IMR-90 (cell line): ENCODE results near the gene TMOD1. TPM values are rescaled to one million over a fixed set of nuclear protein-coding genes. Genes with fewer than 3 reads are reported as not detected.

Source experiments
- ATAC-seq: fragments of 200-7000 bp; cut with Tn5 transposase; 2 replicates; pipeline ENCODE4 v1.9.1; 2020; ENCODE audit warnings: low read depth, mild to moderate bottlenecking, moderate library complexity
- BruUV-seq: library from RNA; stranded (reverse); fragments of 400-500 nt; replicated peaks from 2 replicates; lab custom pipeline; 2021; lab: Mats Ljungman, UMichigan
- CTCF ChIA-PET: fragments of 300-600 bp; formaldehyde crosslinking; extraction: SDS; loops from one replicate; lab custom pipeline; 2021; ENCODE audit warnings: antibody characterized with exemption; lab: Yijun Ruan, JAX
- POLR2A ChIA-PET: fragments of 300-600 bp; sonication (Branson Sonifier 250); formaldehyde crosslinking; loops from one replicate; lab custom pipeline; 2022; ENCODE audit warnings: antibody characterized with exemption; ENCODE audit not compliant: unreplicated experiment; lab: Charles Lee
- DNase-seq: peaks from one replicate; pipeline ENCODE4 v3.0.0; 2013
- H2AFZ ChIP-seq: replicated peaks from 2 replicates; pipeline ENCODE3; 2013; ENCODE audit warnings: low read length, mild to moderate bottlenecking; ENCODE audit not compliant: poor library complexity
- H2AK5ac ChIP-seq: 2 replicates; pipeline ENCODE4 v1.6.1; 2013; ENCODE audit warnings: low read depth, low read length, inconsistent platforms
- H2AK9ac ChIP-seq: replicated peaks from 2 replicates; pipeline ENCODE3; 2013; ENCODE audit warnings: mild to moderate bottlenecking, low read depth, low read length, moderate library complexity; ENCODE audit not compliant: poor library complexity
- H2BK120ac ChIP-seq: 2 replicates; pipeline ENCODE4 v1.6.1; 2013; ENCODE audit warnings: low read depth, low read length, inconsistent platforms
- H2BK15ac ChIP-seq: 3 replicates; pipeline ENCODE4 v1.6.1; 2013; ENCODE audit warnings: low read depth, low read length, inconsistent platforms
- H2BK20ac ChIP-seq: 2 replicates; pipeline ENCODE4 v1.6.1; 2013; ENCODE audit warnings: low read depth, mild to moderate bottlenecking, inconsistent platforms, low read length, moderate library complexity
- H2BK5ac ChIP-seq: 2 replicates; pipeline ENCODE4 v1.6.1; 2013; ENCODE audit warnings: mild to moderate bottlenecking, low read depth, low read length, inconsistent platforms; ENCODE audit not compliant: poor library complexity, severe bottlenecking
- H3K14ac ChIP-seq: replicated peaks from 2 replicates; pipeline ENCODE4 v1.6.1; 2013; ENCODE audit warnings: low read depth, low read length, inconsistent platforms
- H3K18ac ChIP-seq: 2 replicates; pipeline ENCODE4 v1.6.1; 2013; ENCODE audit warnings: low read depth, low read length, control low read depth
- H3K23ac ChIP-seq: 2 replicates; pipeline ENCODE4 v1.6.1; 2013; ENCODE audit warnings: low read depth, low read length, inconsistent platforms
- H3K27ac ChIP-seq: 2 replicates; pipeline ENCODE4 v1.5.1; 2013; ENCODE audit warnings: mild to moderate bottlenecking, control low read depth, low read length; ENCODE audit not compliant: insufficient read depth
- H3K27me3 ChIP-seq: 2 replicates; pipeline ENCODE4 v1.6.1; 2013; ENCODE audit warnings: low read length; ENCODE audit not compliant: control insufficient read depth, insufficient read depth
- H3K36me3 ChIP-seq: 2 replicates; pipeline ENCODE4 v1.6.1; 2013; ENCODE audit warnings: low read length, mixed read lengths; ENCODE audit not compliant: control insufficient read depth, insufficient read depth
- H3K4ac ChIP-seq: 2 replicates; pipeline ENCODE4 v1.6.1; 2013; ENCODE audit warnings: low read depth, low read length, inconsistent platforms
- H3K4me1 ChIP-seq: 2 replicates; pipeline ENCODE4 v1.6.1; 2013; ENCODE audit warnings: low read length, mixed read lengths; ENCODE audit not compliant: control insufficient read depth, insufficient read depth
- H3K4me2 ChIP-seq: 2 replicates; pipeline ENCODE4 v1.6.1; 2013; ENCODE audit warnings: low read depth, mild to moderate bottlenecking, control low read depth, low read length, moderate library complexity
- H3K4me3 ChIP-seq: 2 replicates; pipeline ENCODE4 v1.5.1; 2013; ENCODE audit warnings: low read depth, mild to moderate bottlenecking, control low read depth, low read length, moderate library complexity; ENCODE audit not compliant: insufficient read depth
- H3K56ac ChIP-seq: 2 replicates; pipeline ENCODE4 v1.6.1; 2013; ENCODE audit warnings: low read length, inconsistent platforms; ENCODE audit not compliant: insufficient read depth; ENCODE audit errors: extremely low read depth
- H3K79me1 ChIP-seq, 2 experiments: 2 replicates each; pipeline ENCODE4 v1.6.1; 2013; ENCODE audit warnings: low read length in 2 of 2, inconsistent platforms in 1 of 2, low read depth in 1 of 2
- H3K9ac ChIP-seq: 2 replicates; pipeline ENCODE4 v1.6.1; 2013; ENCODE audit warnings: low read depth, low read length, control low read depth
- H3K9me1 ChIP-seq: 2 replicates; pipeline ENCODE4 v1.6.1; 2013; ENCODE audit warnings: low read length, inconsistent platforms; ENCODE audit not compliant: insufficient read depth
- H3K9me3 ChIP-seq: 2 replicates; pipeline ENCODE4 v1.6.1; 2013; ENCODE audit warnings: low read length; ENCODE audit not compliant: control insufficient read depth, insufficient read depth
- H4K20me1 ChIP-seq: 2 replicates; pipeline ENCODE4 v1.6.1; 2013; ENCODE audit warnings: low read length, inconsistent platforms; ENCODE audit not compliant: insufficient read depth
- H4K5ac ChIP-seq: 2 replicates; pipeline ENCODE4 v1.6.1; 2013; ENCODE audit warnings: mild to moderate bottlenecking, low read depth, low read length, control low read depth
- H4K8ac ChIP-seq, 2 experiments: 2 replicates each; pipeline ENCODE4 v1.6.1; 2013; ENCODE audit warnings: low read depth in 2 of 2, low read length in 2 of 2, control low read depth in 1 of 2, inconsistent platforms in 1 of 2
- H4K91ac ChIP-seq: 2 replicates; pipeline ENCODE4 v1.6.1; 2013; ENCODE audit warnings: low read depth, low read length, inconsistent platforms; ENCODE audit not compliant: insufficient read depth
- CEBPB ChIP-seq: IDR thresholded peaks from 2 replicates; pipeline ENCODE4 v1.6.1; 2012; ENCODE audit warnings: low read depth, low read length, improper control_type of control experiment
- MAFK ChIP-seq: IDR thresholded peaks from 2 replicates; pipeline ENCODE4 v1.6.1; 2012; ENCODE audit warnings: low read depth, low read length, improper control_type of control experiment
- MAZ ChIP-seq: IDR thresholded peaks from 2 replicates; pipeline ENCODE4 v1.6.1; 2012; ENCODE audit warnings: low read depth, mild to moderate bottlenecking, low read length, improper control_type of control experiment, moderate library complexity, borderline replicate concordance
- MXI1 ChIP-seq: IDR thresholded peaks from 2 replicates; pipeline ENCODE4 v1.6.1; 2012; ENCODE audit warnings: low read depth, mild to moderate bottlenecking, low read length, moderate library complexity, borderline replicate concordance
- NFE2L2 ChIP-seq: fragments of 150-350 bp; IDR thresholded peaks from 2 replicates; pipeline ENCODE4 v1.6.1; 2016; ENCODE audit warnings: low read depth, mild to moderate bottlenecking, low read length
- POLR2A ChIP-seq: IDR thresholded peaks from 2 replicates; pipeline ENCODE4 v1.6.1; 2012; ENCODE audit warnings: mild to moderate bottlenecking, low read depth, low read length
- RAD21 ChIP-seq: IDR thresholded peaks from 2 replicates; pipeline ENCODE4 v1.6.1; 2012; ENCODE audit warnings: low read length, improper control_type of control experiment
- RCOR1 ChIP-seq: IDR thresholded peaks from 2 replicates; pipeline ENCODE4 v1.6.1; 2012; ENCODE audit warnings: mild to moderate bottlenecking, low read length, improper control_type of control experiment; ENCODE audit not compliant: insufficient replicate concordance
- RFX5 ChIP-seq: IDR thresholded peaks from 2 replicates; pipeline ENCODE4 v1.8.0; 2012; ENCODE audit warnings: low read depth, mild to moderate bottlenecking, low read length, moderate library complexity
- USF2 ChIP-seq: fragments of 150-350 bp; IDR thresholded peaks from 2 replicates; pipeline ENCODE4 v1.6.1; 2017; ENCODE audit warnings: mild to moderate bottlenecking, antibody characterized with exemption, low read length, low read depth
- WGBS, 2 experiments: methylation state at CpG; one replicate each; pipeline versions ENCODE4 v1.1.5 to v1.1.7; 2013; ENCODE audit warnings: missing lambda C conversion rate in 2 of 2; ENCODE audit not compliant: insufficient read length in 1 of 2; ENCODE audit errors: extremely low coverage in 2 of 2; 5-methylcytosine and 5-hydroxymethylcytosine counted together
- dilution Hi-C: fragments of 300-500 bp; cut with HindIII; formaldehyde crosslinking; loops from one replicate; pipeline ENCODE4 v1.14.3; 2018; ENCODE audit warnings: low sequenced_read_pairs; ENCODE audit not compliant: unreplicated experiment
- in situ Hi-C: fragments of 300-500 bp; cut with MboI; formaldehyde crosslinking; loops from 3 replicates; pipeline ENCODE4 v1.14.3; 2019; ENCODE audit warnings: low sequenced_read_pairs, inconsistent platforms, mixed read lengths
- intact Hi-C: fragments of 100-400 bp; cut with micrococcal nuclease; formaldehyde crosslinking; loops from 2 replicates; pipeline ENCODE4 v1.10.0; 2022
- polyA plus RNA-seq, 3 experiments: library from polyadenylated mRNA; depleted of rRNA; stranded (reverse); fragments of >200 nt; gene quantifications; 2 replicates each; pipeline ENCODE4 v1.2.3, GENCODE V29; 2012; ENCODE audit warnings: low replicate concordance in 1 of 3
- total RNA-seq: library from RNA; depleted of rRNA; stranded (reverse); fragments of >200 nt; gene quantifications from 2 replicates; pipeline ENCODE4 v1.2.3, GENCODE V29; 2012
- TF ChIP-seq, protein P1 (sequence below): fragments of 150-350 bp; IDR thresholded peaks from 2 replicates; pipeline ENCODE4 v1.6.1; 2016; ENCODE audit warnings: low read depth, mild to moderate bottlenecking, low read length, moderate library complexity, borderline replicate concordance
- TF ChIP-seq, protein P2 (sequence below): conservative IDR thresholded peaks from 2 replicates; pipeline ENCODE4 v1.5.1; 2012; ENCODE audit warnings: mild to moderate bottlenecking, low read depth, low read length, improper control_type of control experiment

Gene TMOD1
- total and polyA plus RNA-seq, 2 of the 4 experiments (the other 2 are of a cell fraction), result 0.18 to 0.38 TPM

- Histone ChIP-seq H2BK120ac (no peak overlapping the region), H3K23ac (no peak overlapping the region), H3K27me3 (no peaks in the 10 kb centered on the region), H4K20me1 (peaks cover under 1% of the 10 kb centered on the region; the same call in 1 of the 2 replicates), H3K9me1 (peaks cover 6% of the 10 kb centered on the region), H2BK5ac (peak overlapping the region; percentile 21), H3K27ac (no peak overlapping the region), H2BK20ac (no peak overlapping the region), H2AK5ac (no peak overlapping the region), H3K9ac (no peak overlapping the region; the same call in 1 of the 2 replicates), H3K79me1 (peaks cover 28 to 53% of the 10 kb centered on the region in 2 experiments), H3K36me3 (peaks cover 5% of the 10 kb centered on the region), H2BK15ac (no peak overlapping the region), H3K4me1 (peaks cover 9% of the 10 kb centered on the region), H3K18ac (no peak overlapping the region), H2AFZ (no peak overlapping the region), H4K91ac (no peak overlapping the region), H3K9me3 (no peaks in the 10 kb centered on the region), H2AK9ac (no peak overlapping the region), H3K14ac (no peak overlapping the region), H3K4me2 (peak overlapping the region; percentile 95), H4K8ac (no peak overlapping the region), H3K4me3 (no peak overlapping the region), H4K5ac (peak overlapping the region; percentile 68; the same call in 1 of the 2 replicates), H3K56ac (no peak overlapping the region), H3K4ac (0 out of 2 replicates have a peak overlapping the region, but pooled peaks have one; percentile 2)
- dilution Hi-C loops (no loop called here), intact Hi-C loops (no loop called here), in situ Hi-C loops (no loop called here)
- ChIA-PET CTCF (no interaction called here), POLR2A (no interaction called here)
- BruUV-seq, result no TSS peak
- TF ChIP-seq POLR2A, result no peak
- TF ChIP-seq MAFK, result no peak
- TF ChIP-seq, protein P1, sequence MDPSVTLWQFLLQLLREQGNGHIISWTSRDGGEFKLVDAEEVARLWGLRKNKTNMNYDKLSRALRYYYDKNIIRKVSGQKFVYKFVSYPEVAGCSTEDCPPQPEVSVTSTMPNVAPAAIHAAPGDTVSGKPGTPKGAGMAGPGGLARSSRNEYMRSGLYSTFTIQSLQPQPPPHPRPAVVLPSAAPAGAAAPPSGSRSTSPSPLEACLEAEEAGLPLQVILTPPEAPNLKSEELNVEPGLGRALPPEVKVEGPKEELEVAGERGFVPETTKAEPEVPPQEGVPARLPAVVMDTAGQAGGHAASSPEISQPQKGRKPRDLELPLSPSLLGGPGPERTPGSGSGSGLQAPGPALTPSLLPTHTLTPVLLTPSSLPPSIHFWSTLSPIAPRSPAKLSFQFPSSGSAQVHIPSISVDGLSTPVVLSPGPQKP, result no peak
- no peak for TF ChIP-seq RFX5
- no peak for TF ChIP-seq USF2
- no peak for TF ChIP-seq MAZ
- TF ChIP-seq, protein P2, sequence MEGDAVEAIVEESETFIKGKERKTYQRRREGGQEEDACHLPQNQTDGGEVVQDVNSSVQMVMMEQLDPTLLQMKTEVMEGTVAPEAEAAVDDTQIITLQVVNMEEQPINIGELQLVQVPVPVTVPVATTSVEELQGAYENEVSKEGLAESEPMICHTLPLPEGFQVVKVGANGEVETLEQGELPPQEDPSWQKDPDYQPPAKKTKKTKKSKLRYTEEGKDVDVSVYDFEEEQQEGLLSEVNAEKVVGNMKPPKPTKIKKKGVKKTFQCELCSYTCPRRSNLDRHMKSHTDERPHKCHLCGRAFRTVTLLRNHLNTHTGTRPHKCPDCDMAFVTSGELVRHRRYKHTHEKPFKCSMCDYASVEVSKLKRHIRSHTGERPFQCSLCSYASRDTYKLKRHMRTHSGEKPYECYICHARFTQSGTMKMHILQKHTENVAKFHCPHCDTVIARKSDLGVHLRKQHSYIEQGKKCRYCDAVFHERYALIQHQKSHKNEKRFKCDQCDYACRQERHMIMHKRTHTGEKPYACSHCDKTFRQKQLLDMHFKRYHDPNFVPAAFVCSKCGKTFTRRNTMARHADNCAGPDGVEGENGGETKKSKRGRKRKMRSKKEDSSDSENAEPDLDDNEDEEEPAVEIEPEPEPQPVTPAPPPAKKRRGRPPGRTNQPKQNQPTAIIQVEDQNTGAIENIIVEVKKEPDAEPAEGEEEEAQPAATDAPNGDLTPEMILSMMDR, result no peak
- TF ChIP-seq CEBPB, result no peak
- TF ChIP-seq MXI1, result no peak
- no peak for TF ChIP-seq RAD21
- TF ChIP-seq NFE2L2, result no peak
- TF ChIP-seq RCOR1, result no peak
- DNase-seq, result peak; percentile 52
- ATAC-seq, result peak; percentile 76
- WGBS, 2 experiments, result 22% methylated on average over 1 of the region's 5 CpGs; no CpG with 5 or more reads in 1 of the 2 experiments
These were observed 126.2 kb downstream of the TMOD1 start for GRCh38 chr9:97627624-97628023.
